Astrocyte (in vitro differentiated cells and primary cell): ENCODE results near the gene OR8K3. TPM values are rescaled to one million over a fixed set of nuclear protein-coding genes. Genes with fewer than 3 reads are reported as not detected.

Source experiments
- DNase-seq: peaks from one replicate; pipeline ENCODE4 v3.0.0-alpha.2; 2010; ENCODE audit warnings: low read depth
- FAIRE-seq: peaks from 2 replicates; lab custom pipeline; 2011; peaks lifted over from hg19 to GRCh38; lab: Jason Lieb, UNC
- H2AFZ ChIP-seq: 2 replicates; pipeline ENCODE4 v1.6.0; 2012; ENCODE audit warnings: low read depth, low read length, inconsistent platforms
- H3K27ac ChIP-seq: 2 replicates; pipeline ENCODE4 v1.5.1; 2011; ENCODE audit warnings: low read depth, low read length, inconsistent platforms
- H3K27me3 ChIP-seq: 2 replicates; pipeline ENCODE4 v1.6.0; 2011; ENCODE audit warnings: low read length, inconsistent platforms; ENCODE audit not compliant: insufficient read depth
- H3K36me3 ChIP-seq: 2 replicates; pipeline ENCODE4 v1.5.1; 2011; ENCODE audit warnings: low read length, inconsistent platforms; ENCODE audit not compliant: insufficient read depth
- H3K4me1 ChIP-seq: 2 replicates; pipeline ENCODE4 v1.5.1; 2011; ENCODE audit warnings: low read length, inconsistent platforms; ENCODE audit not compliant: insufficient read depth
- H3K4me2 ChIP-seq: 2 replicates; pipeline ENCODE4 v1.6.0; 2012; ENCODE audit warnings: low read length, inconsistent platforms
- H3K4me3 ChIP-seq: 2 replicates; pipeline ENCODE4 v1.5.1; 2011; ENCODE audit warnings: low read depth, mild to moderate bottlenecking, low read length, inconsistent platforms; ENCODE audit not compliant: insufficient read depth
- H3K79me2 ChIP-seq: 2 replicates; pipeline ENCODE4 v1.6.0; 2012; ENCODE audit warnings: mild to moderate bottlenecking, low read length, inconsistent platforms; ENCODE audit not compliant: insufficient read depth
- H3K9ac ChIP-seq: 2 replicates; pipeline ENCODE4 v1.6.0; 2012; ENCODE audit warnings: mild to moderate bottlenecking, low read length, inconsistent platforms
- H3K9me3 ChIP-seq: 2 replicates; pipeline ENCODE4 v1.5.1; 2012; ENCODE audit warnings: low read depth, mild to moderate bottlenecking, low read length, inconsistent platforms; ENCODE audit not compliant: insufficient read depth
- H4K20me1 ChIP-seq: 2 replicates; pipeline ENCODE4 v1.6.0; 2012; ENCODE audit warnings: low read length, inconsistent platforms; ENCODE audit not compliant: insufficient read depth
- H3K27ac Mint-ChIP-seq: one replicate; pipeline ENCODE4 v1.8.0; 2021; ENCODE audit warnings: mild to moderate bottlenecking, mixed read lengths; ENCODE audit not compliant: unreplicated experiment
- H3K27me3 Mint-ChIP-seq: one replicate; pipeline ENCODE4 v1.8.0; 2021; ENCODE audit warnings: low read depth, mixed read lengths; ENCODE audit not compliant: unreplicated experiment
- H3K36me3 Mint-ChIP-seq: one replicate; pipeline ENCODE4 v1.8.0; 2021; ENCODE audit warnings: low read depth, mixed read lengths; ENCODE audit not compliant: unreplicated experiment
- H3K4me1 Mint-ChIP-seq: one replicate; pipeline ENCODE4 v1.8.0; 2021; ENCODE audit warnings: low read depth, mixed read lengths; ENCODE audit not compliant: unreplicated experiment
- H3K4me3 Mint-ChIP-seq: one replicate; pipeline ENCODE4 v1.8.0; 2021; ENCODE audit warnings: mild to moderate bottlenecking, moderate library complexity, mixed read lengths; ENCODE audit not compliant: unreplicated experiment
- H3K9me3 Mint-ChIP-seq: one replicate; pipeline ENCODE4 v1.8.0; 2021; ENCODE audit warnings: mild to moderate bottlenecking, mixed read lengths; ENCODE audit not compliant: unreplicated experiment
- CTCF ChIP-seq: IDR thresholded peaks from 2 replicates; pipeline ENCODE4 v1.5.1; 2011; ENCODE audit warnings: low read depth, mild to moderate bottlenecking, inconsistent platforms, low read length, moderate library complexity; ENCODE audit not compliant: insufficient read depth
- EZH2 ChIP-seq: IDR thresholded peaks from 2 replicates; pipeline ENCODE4 v1.6.1; 2012; ENCODE audit warnings: mild to moderate bottlenecking, low read length, inconsistent platforms; ENCODE audit not compliant: insufficient read depth
- total RNA-seq: library from RNA; stranded (reverse); gene quantifications from 2 replicates; pipeline ENCODE4 v1.2.1, GENCODE V29; 2021

Gene OR8K3
- total RNA-seq, 1 donor from 2014 or later, result not detected

GRCh38 chr11:56292154-56292553, 22.8 kb upstream of the OR8K3 start, which contains the start of gene OR8H1:
TSS of gene OR8H1 (minus strand) at chr11:56292254. CDS start at chr11:56291062, 1,192 bp downstream.
- no peak within 1 kb of the TSS for H3K9ac ChIP-seq
- no peak within 1 kb of the TSS for H3K4me2 ChIP-seq
- Mint-ChIP-seq H3K36me3 (no peaks in the 10 kb centered on the region), H3K27ac (no peak within 1 kb of the TSS), H3K4me1 (no peaks in the 10 kb centered on the region), H3K27me3 (no peaks in the 10 kb centered on the region), H3K4me3 (no peak within 1 kb of the TSS), H3K9me3 (no peaks in the 10 kb centered on the region)
- TF ChIP-seq CTCF (no peak), EZH2 (no peak)
- H3K27me3 ChIP-seq, result no peaks in the 10 kb centered on the region
- FAIRE-seq, result no peak
- no peak within 1 kb of the TSS for H3K4me3 ChIP-seq
- no peaks in the 10 kb centered on the region for H3K4me1 ChIP-seq
- H3K9me3 ChIP-seq, result no peaks in the 10 kb centered on the region
- no peaks in the 10 kb centered on the region for H3K79me2 ChIP-seq
- H3K27ac ChIP-seq, result no peak within 1 kb of the TSS
- no peak for DNase-seq
- H2AFZ ChIP-seq, result no peak within 1 kb of the TSS
- H3K36me3 ChIP-seq, result no peaks in the 10 kb centered on the region
- no peaks in the 10 kb centered on the region for H4K20me1 ChIP-seq

- no peak for TF ChIP-seq EZH2
- TF ChIP-seq CTCF, result no peak
- Histone ChIP-seq H4K20me1 (no peaks in the 10 kb centered on the region), H3K27ac (no peak overlapping the region), H3K4me3 (no peak overlapping the region), H3K4me1 (no peaks in the 10 kb centered on the region), H3K27me3 (no peaks in the 10 kb centered on the region), H3K79me2 (no peaks in the 10 kb centered on the region), H2AFZ (no peak overlapping the region), H3K9ac (no peak overlapping the region), H3K36me3 (no peaks in the 10 kb centered on the region), H3K4me2 (no peak overlapping the region), H3K9me3 (no peaks in the 10 kb centered on the region)
- H3K4me1 Mint-ChIP-seq, result no peaks in the 10 kb centered on the region
- H3K27ac Mint-ChIP-seq, result no peak overlapping the region
- FAIRE-seq (no peak), DNase-seq (no peak)
- no peak overlapping the region for H3K4me3 Mint-ChIP-seq
- H3K9me3 Mint-ChIP-seq, result no peaks in the 10 kb centered on the region
- no peaks in the 10 kb centered on the region for H3K36me3 Mint-ChIP-seq
- H3K27me3 Mint-ChIP-seq, result no peaks in the 10 kb centered on the region
These were observed 18.0 kb upstream of the OR8K3 start for GRCh38 chr11:56296898-56297297.

- Mint-ChIP-seq H3K27me3 (no peaks in the 10 kb centered on the region), H3K36me3 (no peaks in the 10 kb centered on the region), H3K27ac (no peak overlapping the region), H3K9me3 (peaks cover 3% of the 10 kb centered on the region), H3K4me1 (no peaks in the 10 kb centered on the region), H3K4me3 (no peak overlapping the region)
- Histone ChIP-seq H3K79me2 (no peaks in the 10 kb centered on the region), H3K27me3 (no peaks in the 10 kb centered on the region), H3K36me3 (no peaks in the 10 kb centered on the region), H3K4me3 (no peak overlapping the region), H3K9me3 (peaks cover 4% of the 10 kb centered on the region), H3K4me1 (no peaks in the 10 kb centered on the region), H2AFZ (no peak overlapping the region), H3K4me2 (no peak overlapping the region), H3K27ac (no peak overlapping the region), H4K20me1 (no peaks in the 10 kb centered on the region), H3K9ac (no peak overlapping the region)
- FAIRE-seq (no peak), DNase-seq (no peak)
- TF ChIP-seq CTCF (no peak), EZH2 (no peak)
These were observed 7.1 kb upstream of the OR8K3 start for GRCh38 chr11:56307836-56308235.
